OCI-LY7 (cell line): ENCODE data around the gene AKAP12. TPM values are rescaled to one million over a fixed set of nuclear protein-coding genes. Genes with fewer than 3 reads are reported as not detected.

Experiments
- BruUV-seq: library from RNA; stranded (reverse); fragments of 400-500 nt; replicated peaks from 2 replicates; lab custom pipeline; 2021; lab: Mats Ljungman, UMichigan
- CTCF ChIA-PET: fragments of 300-600 bp; sonication (Branson Sonifier 250); formaldehyde crosslinking; loops from one replicate; lab custom pipeline; 2022; ENCODE audit warnings: antibody characterized with exemption; ENCODE audit not compliant: unreplicated experiment; lab: Charles Lee
- POLR2A ChIA-PET: fragments of 300-600 bp; sonication (Branson Sonifier 250); formaldehyde crosslinking; loops from one replicate; lab custom pipeline; 2022; ENCODE audit warnings: antibody characterized with exemption; lab: Charles Lee
- DNase-seq: peaks from one replicate; pipeline ENCODE4 v3.0.0-alpha.2; 2015; ENCODE audit warnings: low spot score
- H2AFZ ChIP-seq: fragments of 200-600 bp; sonication (generic), shearing (Covaris generic); 2 replicates; pipeline ENCODE4 v1.6.1; 2014; ENCODE audit warnings: mild to moderate bottlenecking, antibody characterized with exemption, low read length, moderate library complexity
- H3K27ac ChIP-seq: fragments of 200-600 bp; sonication (generic); 2 replicates; pipeline ENCODE4 v1.5.1; 2014; ENCODE audit warnings: mixed run types, low read depth, mild to moderate bottlenecking, moderate library complexity, low read length, inconsistent platforms; ENCODE audit not compliant: poor library complexity, severe bottlenecking
- H3K36me3 ChIP-seq: fragments of 200-600 bp; sonication (generic); 2 replicates; pipeline ENCODE4 v1.6.1; 2014; ENCODE audit warnings: mild to moderate bottlenecking, antibody characterized with exemption, low read length, moderate library complexity, mixed read lengths; ENCODE audit not compliant: insufficient read depth
- H3K4me1 ChIP-seq: fragments of 200-600 bp; sonication (generic); 2 replicates; pipeline ENCODE4 v1.5.1; 2014; ENCODE audit warnings: mild to moderate bottlenecking, low read length; ENCODE audit not compliant: insufficient read depth, poor library complexity, severe bottlenecking
- H3K4me2 ChIP-seq: fragments of 200-600 bp; sonication (generic); 2 replicates; pipeline ENCODE4 v1.6.1; 2014; ENCODE audit warnings: mild to moderate bottlenecking, low read length
- H3K4me3 ChIP-seq: fragments of 200-600 bp; sonication (generic); 2 replicates; pipeline ENCODE4 v1.5.1; 2014; ENCODE audit warnings: mild to moderate bottlenecking, low read depth, low read length; ENCODE audit not compliant: poor library complexity, severe bottlenecking
- H3K79me2 ChIP-seq: fragments of 200-600 bp; sonication (generic); 2 replicates; pipeline ENCODE4 v1.6.1; 2016; ENCODE audit warnings: low read depth, mild to moderate bottlenecking, low read length, moderate library complexity, mixed read lengths; ENCODE audit not compliant: insufficient read depth
- H3K9me2 ChIP-seq: fragments of 200-600 bp; sonication (generic); 2 replicates; pipeline ENCODE4 v1.6.1; 2016; ENCODE audit warnings: mild to moderate bottlenecking, low read length, mixed read lengths; ENCODE audit not compliant: insufficient read depth
- H3K9me3 ChIP-seq: fragments of 200-600 bp; sonication (generic); 2 replicates; pipeline ENCODE4 v1.6.1; 2014; ENCODE audit warnings: mild to moderate bottlenecking, mixed run types, low read length, mixed read lengths
- H4K20me1 ChIP-seq: fragments of 200-600 bp; sonication (generic); 2 replicates; pipeline ENCODE4 v1.6.1; 2014; ENCODE audit warnings: mild to moderate bottlenecking, antibody characterized with exemption, low read length, moderate library complexity, mixed read lengths; ENCODE audit not compliant: insufficient read depth
- CTCF ChIP-seq: fragments of 200-600 bp; sonication (generic); conservative IDR thresholded peaks from 2 replicates; pipeline ENCODE4 v1.5.1; 2014; ENCODE audit warnings: mild to moderate bottlenecking, antibody characterized with exemption, low read length, moderate library complexity, mixed read lengths
- EZH2phosphoT487 ChIP-seq: fragments of 200-600 bp; sonication (generic); IDR thresholded peaks from 2 replicates; pipeline ENCODE4 v1.6.1; 2018; ENCODE audit warnings: low read depth, borderline replicate concordance, mild to moderate bottlenecking, mixed run types, antibody characterized with exemption, low read length, moderate library complexity, mixed read lengths
- intact Hi-C: fragments of 100-400 bp; cut with micrococcal nuclease; formaldehyde crosslinking; loops from one replicate; pipeline ENCODE4 v1.10.0; 2022; ENCODE audit not compliant: unreplicated experiment
- small RNA-seq: library from RNA; depleted of rRNA; stranded (forward); fragments of <200 nt; gene quantifications from one replicate; pipeline ENCODE3, GENCODE V24; 2014
- total RNA-seq, 2 experiments: library from RNA; depleted of rRNA in 1 of 2; stranded (reverse); fragments of >200 nt in 1 of 2; shearing (Covaris generic) in 1 of 2; gene quantifications; 2 replicates each; pipeline ENCODE4 v1.2.3, GENCODE V29; 2014 to 2022

Gene AKAP12
- total RNA-seq, 2 experiments from 2014 or later: 0.23 TPM; not detected in 1

- TF ChIP-seq CTCF (no peak), EZH2phosphoT487 (no peak)
- Histone ChIP-seq H3K4me1 (peaks cover 12% of the 10 kb centered on the region), H3K4me2 (no peak overlapping the region), H3K36me3 (peaks cover 93% of the 10 kb centered on the region), H2AFZ (no peak overlapping the region), H3K4me3 (no peak overlapping the region), H3K79me2 (peaks cover 89% of the 10 kb centered on the region), H4K20me1 (peaks cover 49% of the 10 kb centered on the region), H3K9me3 (no peaks in the 10 kb centered on the region), H3K27ac (no peak overlapping the region), H3K9me2 (no peaks in the 10 kb centered on the region)
- no TSS peak for BruUV-seq
- intact Hi-C loops: no loop called here
- ChIA-PET CTCF (no interaction called here), POLR2A (no interaction called here)
- no peak for DNase-seq
These were observed 160.7 kb downstream of the AKAP12 start for GRCh38 chr6:151400473-151400872.

GRCh38 chr6:151402228-151402627 is 162.5 kb downstream of the AKAP12 start:
- Histone ChIP-seq H3K4me3 (no peak overlapping the region), H3K9me2 (no peaks in the 10 kb centered on the region), H3K36me3 (peaks cover 95% of the 10 kb centered on the region), H4K20me1 (peaks cover 43% of the 10 kb centered on the region), H2AFZ (no peak overlapping the region), H3K9me3 (no peaks in the 10 kb centered on the region), H3K4me2 (no peak overlapping the region), H3K27ac (no peak overlapping the region), H3K4me1 (no peaks in the 10 kb centered on the region), H3K79me2 (peaks cover 71% of the 10 kb centered on the region)
- CTCF ChIA-PET: no interaction called here
- no TSS peak for BruUV-seq
- DNase-seq: no peak
- POLR2A ChIA-PET: interaction anchor here (0.6 kb wide), 1 partner anchor 9 kb away, joined by 3 read pairs; no protein-coding TSS in a partner anchor
- TF ChIP-seq CTCF: no peak
- intact Hi-C loops: no loop called here

GRCh38 chr6:151403919-151404308 is 164.1 kb downstream of the AKAP12 start:
- POLR2A ChIA-PET: interaction anchor here (1.2 kb wide), 1 partner anchor 26 kb away, joined by 4 read pairs; no protein-coding TSS in a partner anchor
- Histone ChIP-seq H4K20me1 (peaks cover 31% of the 10 kb centered on the region), H3K36me3 (peaks cover 95% of the 10 kb centered on the region), H3K27ac (no peak overlapping the region), H3K79me2 (peaks cover 54% of the 10 kb centered on the region), H3K4me2 (no peak overlapping the region), H3K4me3 (no peak overlapping the region), H3K9me3 (no peaks in the 10 kb centered on the region), H3K4me1 (peaks cover under 1% of the 10 kb centered on the region), H2AFZ (no peak overlapping the region), H3K9me2 (no peaks in the 10 kb centered on the region)
- CTCF ChIA-PET: no interaction called here
- intact Hi-C loops: no loop called here
- no peak for DNase-seq
- no peak for TF ChIP-seq CTCF
- no peak for TF ChIP-seq EZH2phosphoT487
- BruUV-seq: no TSS peak

Small RNA genes within 50 kb of the gene (small RNA-seq; reads per million reads assigned to genes)
- gene RF00019: not detected
- gene RNU6-1247P: not detected
- not detected for gene RNU6-300P
- gene RNY4P20: 0.52 reads per million, percentile 7 among the genes with 10 or more reads in this experiment

Other genes with a start within 250 kb of the AKAP12 start
- gene ZBTB2, start 151.6 kb downstream of the AKAP12 start, total RNA-seq (2014; rRNA removed; shearing (Covaris generic)): 16.4 and 17.0 TPM in 2 replicates
- 17.0 and 18.4 TPM in 2 replicates for gene ZBTB2, start 151.6 kb downstream of the AKAP12 start, total RNA-seq (2022)
- gene RMND1, start 212.2 kb downstream of the AKAP12 start, total RNA-seq (2014; rRNA removed; shearing (Covaris generic)): 10.2 and 21.2 TPM in 2 replicates
- gene RMND1, start 212.2 kb downstream of the AKAP12 start, total RNA-seq (2022): 22.0 and 22.3 TPM in 2 replicates